ENCODE measurements around the gene CKS1B. TPM values are rescaled to one million over a fixed set of nuclear protein-coding genes. Genes with fewer than 3 reads are reported as not detected.

CKS1B gene
- polyA plus RNA-seq, 2 of the 4 experiments (the other 2 are of a cell fraction) = 356 to 725 TPM

GRCh38 chr1:155009742-155010141 is 35.3 kb downstream of the CKS1B start:
- CTCF ChIA-PET = no interaction called here

GRCh38 chr1:155010211-155010918 is 35.9 kb downstream of the CKS1B start:
- Histone ChIP-seq H3K9me3 (no peaks in the 10 kb centered on the region), H3K4me3 (no peak overlapping the region), H3K4me2 (peak overlapping the region; percentile 59), H3K4me1 (peaks cover 93% of the 10 kb centered on the region), H3K27ac (peak overlapping the region; percentile 67 to 100; a peak in 4 of 6 replicates)
- ChIA-PET POLR2A (interaction anchor here (0.6 to 1.1 kb wide), 2 partner anchors 9 to 17 kb away, joined by 3 to 8 read pairs; partner anchors contain the start of gene LENEP), CTCF (interaction anchor here (0.5 to 1.3 kb wide), 2 partner anchors 75 to 232 kb away, joined by 3 read pairs; no protein-coding TSS in a partner anchor)
- 76% methylated on average over 11 of the region's 11 CpGs for WGBS (ENCODE audit: missing lambda C conversion rate)
- DNase-seq (ENCODE audit: low read depth in 1 of 2, low spot score in 1 of 2) (no peak), ATAC-seq (no peak), FAIRE-seq (no peak)
- no peak for TF ChIP-seq ZSCAN20 (CRISPR knock-in tag; IDR thresholded peaks at IDR 0.05)
- TF ChIP-seq RCOR1 (IDR thresholded peaks at IDR 0.05; ENCODE audit: low read depth, low read length) = no peak
- TF ChIP-seq KDM5A (IDR thresholded peaks at IDR 0.05) = no peak
- TF ChIP-seq FOSL2 (IDR thresholded peaks at IDR 0.05) = no peak
- no peak for TF ChIP-seq FOSL2 (CRISPR knock-in tag; IDR thresholded peaks at IDR 0.05)
- TF ChIP-seq HDAC2 (IDR thresholded peaks at IDR 0.05) = no peak
- TF ChIP-seq RFX5 (IDR thresholded peaks at IDR 0.05) = no peak
- TF ChIP-seq REST (IDR thresholded peaks at IDR 0.05) = no peak
- no peak for TF ChIP-seq PHF8 (IDR thresholded peaks at IDR 0.05; ENCODE audit: borderline replicate concordance, low read depth)
- no peak for TF ChIP-seq HMGXB4 (CRISPR knock-in tag; IDR thresholded peaks at IDR 0.05; ENCODE audit: borderline replicate concordance)
- no peak for TF ChIP-seq NPAS2 (CRISPR knock-in tag; IDR thresholded peaks at IDR 0.05; ENCODE audit: borderline replicate concordance)

More at GRCh38 chr1:155009742-155010141, 35.3 kb downstream of the CKS1B start:
- Histone ChIP-seq H3K4me2 (peak overlapping the region; percentile 59; the same call in 1 of the 3 replicates), H3K9me3 (no peaks in the 10 kb centered on the region), H3K4me1 (peaks cover 96% of the 10 kb centered on the region), H3K4me3 (no peak overlapping the region), H3K27ac (peak overlapping the region in 1 of 2 experiments; percentile 100; a peak in 3 of 6 replicates)
- POLR2A ChIA-PET = no interaction called here
- no peak for FAIRE-seq
- no peak for ATAC-seq
- 91% methylated on average over 5 of the region's 5 CpGs for WGBS (ENCODE audit: missing lambda C conversion rate)
- no peak for DNase-seq (ENCODE audit: low read depth in 1 of 2, low spot score in 1 of 2)
- no peak for TF ChIP-seq TP53 (CRISPR knock-in tag; IDR thresholded peaks at IDR 0.05)
- no peak for TF ChIP-seq HDAC2 (IDR thresholded peaks at IDR 0.05)
- TF ChIP-seq ZFP36 (IDR thresholded peaks at IDR 0.05; ENCODE audit: borderline replicate concordance, partially characterized antibody) = no peak
- TF ChIP-seq PHF8 (IDR thresholded peaks at IDR 0.05; ENCODE audit: borderline replicate concordance, low read depth) = no peak
- no peak for TF ChIP-seq MAZ (IDR thresholded peaks at IDR 0.05; ENCODE audit: borderline replicate concordance, low read depth, low read length)
- TF ChIP-seq RAD21 (conservative IDR thresholded peaks at IDR 0.05 in 1 of 2, IDR thresholded peaks at IDR 0.05 in 1 of 2) = no peak
- TF ChIP-seq PBX3 (IDR thresholded peaks at IDR 0.05) = no peak
- no peak for TF ChIP-seq CEBPB (IDR thresholded peaks at IDR 0.05)
- no peak for TF ChIP-seq NFE2L2 (conservative IDR thresholded peaks at IDR 0.05; ENCODE audit: low read length)
- no peak for TF ChIP-seq HEYL (CRISPR knock-in tag; IDR thresholded peaks at IDR 0.05)
